Measurements from ENCODE around the gene BGN.

DNA sequence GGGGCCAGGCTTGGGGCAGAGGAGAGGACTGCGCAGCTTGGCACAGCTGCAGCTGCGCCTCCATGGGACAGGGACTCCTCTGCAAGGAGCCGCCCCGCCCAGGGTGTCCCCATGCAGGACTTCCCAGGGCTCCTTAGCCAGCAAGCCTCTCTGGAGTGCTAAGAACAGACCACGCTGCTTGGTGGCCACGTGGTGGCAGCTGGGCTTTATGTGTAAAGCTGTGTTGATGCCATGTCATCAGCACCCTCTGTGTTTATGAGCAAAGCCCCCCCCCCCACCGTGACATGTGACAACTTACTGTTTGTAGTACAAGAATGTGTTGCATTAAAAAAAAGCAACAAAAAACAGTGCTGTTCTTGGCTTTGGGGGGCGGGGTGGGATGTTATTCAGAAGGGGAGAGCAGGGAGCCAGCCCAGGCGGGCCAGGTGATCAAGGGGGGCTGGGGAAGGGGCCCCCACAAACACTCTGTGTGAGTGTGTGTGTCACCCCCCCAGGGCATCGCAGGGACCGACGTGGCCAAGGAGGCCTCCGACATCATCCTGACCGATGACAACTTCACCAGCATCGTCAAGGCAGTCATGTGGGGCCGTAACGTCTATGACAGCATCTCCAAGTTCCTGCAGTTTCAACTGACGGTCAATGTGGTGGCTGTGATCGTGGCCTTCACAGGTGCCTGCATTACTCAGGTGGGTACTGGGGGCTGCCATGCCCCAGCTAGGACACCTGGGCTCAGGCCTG lies 63.0 kb downstream of the BGN start:
- TF ChIP-seq CTCF (IDR thresholded peaks at IDR 0.05) = no peak
- no peak for TF ChIP-seq POLR2A (IDR thresholded peaks at IDR 0.05)
- no peak for TF ChIP-seq POLR2AphosphoS5 (IDR thresholded peaks at IDR 0.05)

All from prostate gland (tissue), 2 donors.